Stimulated activated effector memory CD8-positive, alpha-beta T cell treated with anti-CD3 and anti-CD28 coated beads, Interleukin-12 subunit alpha, Interleukin-12 subunit beta, amount 100 ng/mL, for 72 hours (primary cell): ENCODE results near the gene ATP5PO.

Source experiments
- ATAC-seq: fragments of 150-1000 bp; cut with Tn5 transposase; 2 replicates; pipeline ENCODE4 v1.10.0; 2021
- DNase-seq, 2 donors: peaks; one replicate each; pipeline ENCODE4 v3.0.0; 2021 to 2022; ENCODE audit warnings: low spot score in 2 of 2
- H3K27ac Mint-ChIP-seq: one replicate; pipeline ENCODE4 v1.8.0; 2022; ENCODE audit warnings: mild to moderate bottlenecking, mixed read lengths
- H3K36me3 Mint-ChIP-seq: one replicate; pipeline ENCODE4 v1.8.0; 2022; ENCODE audit warnings: mild to moderate bottlenecking, mixed read lengths
- H3K4me1 Mint-ChIP-seq: one replicate; pipeline ENCODE4 v1.8.0; 2022; ENCODE audit warnings: mixed read lengths
- H3K4me3 Mint-ChIP-seq: one replicate; pipeline ENCODE4 v1.8.0; 2022; ENCODE audit warnings: mild to moderate bottlenecking, mixed read lengths
- H3K9me3 Mint-ChIP-seq: one replicate; pipeline ENCODE4 v1.8.0; 2022; ENCODE audit warnings: mixed read lengths

The ATP5PO gene, protein sequence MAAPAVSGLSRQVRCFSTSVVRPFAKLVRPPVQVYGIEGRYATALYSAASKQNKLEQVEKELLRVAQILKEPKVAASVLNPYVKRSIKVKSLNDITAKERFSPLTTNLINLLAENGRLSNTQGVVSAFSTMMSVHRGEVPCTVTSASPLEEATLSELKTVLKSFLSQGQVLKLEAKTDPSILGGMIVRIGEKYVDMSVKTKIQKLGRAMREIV

DNA sequence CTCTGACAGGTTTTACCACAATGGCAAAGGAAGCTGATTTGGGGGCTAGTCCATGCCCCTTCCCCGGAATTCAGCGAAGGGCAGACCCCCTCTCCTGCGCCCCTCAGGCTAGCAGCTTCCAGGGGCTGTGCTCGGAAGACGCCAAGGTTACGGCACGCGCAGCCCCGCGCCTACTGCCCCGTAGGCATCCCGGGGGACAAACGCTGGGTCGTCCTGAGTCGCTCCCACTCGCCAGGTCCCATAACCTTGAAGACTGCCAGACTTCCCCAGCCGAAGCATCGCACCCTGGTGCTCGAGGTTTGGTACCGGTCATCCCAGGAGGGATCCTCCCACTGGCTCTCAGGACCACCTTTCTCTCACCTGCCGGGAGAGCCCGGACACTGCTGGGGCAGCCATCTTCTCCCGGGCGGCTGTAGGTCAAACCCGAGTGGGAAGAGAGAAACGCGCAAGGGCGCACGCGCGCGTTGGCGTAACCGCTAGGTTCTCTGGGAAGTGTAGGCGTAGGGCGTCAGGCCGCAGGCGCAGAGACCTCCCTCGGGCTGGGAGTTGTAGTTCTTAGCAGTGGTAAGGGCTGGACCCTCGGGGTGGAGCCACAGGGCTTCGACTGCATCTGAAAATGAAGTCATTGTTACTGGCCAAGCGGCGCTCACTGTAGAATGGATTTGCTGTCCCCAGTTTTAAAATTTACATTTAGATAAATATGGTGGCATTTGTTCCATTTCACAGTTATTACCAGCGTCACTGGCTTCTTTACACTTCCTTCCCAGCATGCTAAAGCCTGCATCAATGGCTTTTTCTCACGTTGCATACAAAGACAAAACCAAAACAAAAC, at the start of gene ATP5PO:
Gene ATP5PO (minus strand): TSS at position 437 of the 832 bp plus-strand sequence. CDS start 41 bp downstream, at position 396.
- Mint-ChIP-seq H3K9me3 (no peaks in the 10 kb centered on the region), H3K4me1 (peaks cover 37% of the 10 kb centered on the region), H3K27ac (peak within 1 kb of the TSS; percentile 99), H3K4me3 (peak within 1 kb of the TSS; percentile 99), H3K36me3 (peaks cover 55% of the 10 kb centered on the region)
- ATAC-seq (peak; percentile 99), DNase-seq (peak; percentile 94 to 99)

DNA sequence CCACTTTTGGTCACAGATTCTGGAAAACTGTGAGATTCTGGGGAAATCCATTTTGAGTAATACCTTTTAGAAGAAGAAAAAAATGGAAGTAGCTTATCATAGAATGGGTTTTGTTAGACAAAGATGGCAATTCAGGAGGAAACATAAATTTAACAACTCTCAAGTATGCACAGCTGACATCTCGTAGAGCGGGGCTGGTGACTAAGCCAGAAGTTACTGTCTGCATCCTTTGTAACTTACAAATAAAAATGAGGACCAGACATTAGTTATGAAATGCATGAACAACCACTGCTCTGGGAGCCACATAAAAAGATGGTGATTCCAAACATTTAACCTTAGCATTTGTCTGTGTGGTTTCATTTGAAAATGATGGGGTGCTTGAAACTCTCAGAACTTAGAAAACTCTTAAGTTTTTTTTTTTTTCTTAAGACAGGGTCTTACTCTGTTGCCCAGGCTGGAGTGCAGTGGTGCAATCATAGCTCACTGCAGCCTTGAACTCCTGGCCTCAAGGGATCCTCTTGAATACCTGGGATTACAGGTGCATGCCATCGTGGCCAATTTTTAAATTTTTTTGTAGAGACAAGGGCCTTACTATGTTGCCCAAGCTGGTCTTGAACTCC, 49.2 kb upstream of the ATP5PO start:
- H3K27ac Mint-ChIP-seq, result no peak overlapping the region
- H3K36me3 Mint-ChIP-seq, result peaks cover 18% of the 10 kb centered on the region
- H3K4me3 Mint-ChIP-seq, result no peak overlapping the region
- peaks cover 3% of the 10 kb centered on the region for H3K9me3 Mint-ChIP-seq
- ATAC-seq (no peak), DNase-seq (no peak)
- H3K4me1 Mint-ChIP-seq, result peaks cover 45% of the 10 kb centered on the region

DNA sequence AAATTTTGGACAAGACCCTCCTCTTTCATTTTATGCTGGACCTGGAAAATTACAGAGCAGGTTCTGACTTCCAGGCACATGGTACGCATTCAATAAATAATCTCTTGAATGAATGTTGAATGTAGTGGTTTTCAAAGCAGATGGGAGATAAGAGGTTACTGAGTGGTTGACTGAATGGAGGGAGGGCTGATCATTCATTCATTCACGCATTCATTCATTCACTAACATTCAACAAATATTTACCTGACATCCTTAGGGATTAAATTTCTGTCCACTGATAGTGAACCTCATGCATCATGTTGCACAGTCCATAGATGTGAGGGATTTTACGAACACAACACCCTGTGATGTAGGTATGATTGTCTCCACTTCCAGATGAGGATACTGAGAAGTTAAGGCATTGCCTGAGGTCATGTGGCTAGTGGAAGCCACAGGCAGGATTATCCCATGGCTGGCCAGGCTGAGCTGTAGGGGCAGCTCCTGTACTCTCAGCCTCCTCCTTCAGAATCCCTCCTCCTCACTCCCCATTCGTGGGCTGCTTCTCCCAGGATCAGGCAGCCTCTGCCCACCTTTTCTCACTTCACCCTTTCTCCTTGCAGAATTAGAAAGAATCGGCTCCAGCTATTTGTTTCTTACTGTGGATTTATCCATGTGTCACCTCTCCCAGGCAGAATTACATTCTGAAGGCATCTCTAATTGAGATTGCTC, 48.4 kb upstream of the ATP5PO start:
- H3K27ac Mint-ChIP-seq, result peak overlapping the region; percentile 13
- DNase-seq (no peak), ATAC-seq (no peak)
- H3K4me3 Mint-ChIP-seq, result no peak overlapping the region
- peaks cover 14% of the 10 kb centered on the region for H3K36me3 Mint-ChIP-seq
- peaks cover 43% of the 10 kb centered on the region for H3K4me1 Mint-ChIP-seq
- H3K9me3 Mint-ChIP-seq, result peaks cover 9% of the 10 kb centered on the region

DNA sequence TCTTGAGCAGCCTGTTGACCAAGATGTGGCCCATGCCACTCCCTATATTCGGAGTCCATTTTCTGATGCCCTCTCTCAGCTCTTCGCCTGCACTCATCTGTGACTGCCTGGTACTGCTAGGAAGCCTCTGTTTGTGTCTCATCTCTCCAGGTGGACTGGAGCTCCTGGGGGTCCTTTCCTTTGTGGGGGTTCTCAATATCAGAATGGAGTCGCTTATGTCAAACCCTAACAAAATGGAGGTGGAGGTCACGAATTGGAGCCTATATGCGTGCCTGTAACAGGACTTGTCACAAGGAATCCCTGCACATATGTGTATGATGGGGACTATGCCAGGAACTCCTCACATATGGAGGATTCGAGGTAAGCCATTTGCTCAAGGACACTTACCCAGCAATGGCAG, 46.7 kb upstream of the ATP5PO start:
- Mint-ChIP-seq H3K4me3 (no peak overlapping the region), H3K27ac (peak overlapping the region; percentile 20), H3K4me1 (peaks cover 40% of the 10 kb centered on the region), H3K36me3 (peaks cover 3% of the 10 kb centered on the region), H3K9me3 (peaks cover 12% of the 10 kb centered on the region)
- DNase-seq (no peak), ATAC-seq (no peak)

DNA sequence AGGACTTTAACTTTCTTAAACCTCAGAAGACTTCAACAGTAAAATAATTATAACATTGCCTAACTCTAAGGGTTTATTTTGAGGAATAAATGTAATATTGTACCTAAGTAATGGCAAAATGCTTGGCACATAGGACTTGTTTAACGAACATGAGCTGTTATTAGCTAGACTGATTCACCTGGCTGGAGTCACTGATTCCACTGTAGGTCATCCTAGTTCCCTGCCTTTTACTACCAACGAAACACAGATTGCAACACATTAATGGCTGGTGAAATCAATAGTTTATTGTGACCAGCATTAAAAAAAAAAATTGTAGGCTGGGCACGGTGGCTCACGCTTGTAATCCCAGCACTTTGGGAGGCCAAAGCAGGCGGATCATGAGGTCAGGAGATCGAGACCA, 45.5 kb upstream of the ATP5PO start:
- no peaks in the 10 kb centered on the region for H3K36me3 Mint-ChIP-seq
- H3K4me1 Mint-ChIP-seq, result peaks cover 42% of the 10 kb centered on the region
- no peak overlapping the region for H3K27ac Mint-ChIP-seq
- H3K9me3 Mint-ChIP-seq, result peaks cover 12% of the 10 kb centered on the region
- ATAC-seq (no peak), DNase-seq (no peak)
- H3K4me3 Mint-ChIP-seq, result no peak overlapping the region

DNA sequence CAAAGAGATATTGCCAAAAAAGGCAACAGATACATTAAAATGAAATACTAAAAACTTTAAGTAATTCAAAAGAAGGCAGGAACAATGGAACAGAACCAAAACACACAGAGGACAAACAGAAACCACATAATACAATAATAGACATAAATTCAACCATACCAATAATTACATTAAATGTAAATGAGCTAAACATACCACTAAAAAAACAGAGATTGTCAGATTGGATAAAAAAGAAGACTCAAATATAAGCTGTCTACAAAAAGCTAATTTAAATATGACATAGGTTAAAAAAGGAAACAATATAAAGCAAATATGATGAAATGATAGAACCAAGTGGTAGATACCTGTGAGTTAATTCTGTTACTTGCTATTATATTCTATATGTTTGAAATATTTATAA, 44.1 kb upstream of the ATP5PO start:
- no peak for ATAC-seq
- DNase-seq, result no peak
- no peaks in the 10 kb centered on the region for H3K36me3 Mint-ChIP-seq
- H3K9me3 Mint-ChIP-seq, result peaks cover 15% of the 10 kb centered on the region
- no peak overlapping the region for H3K4me3 Mint-ChIP-seq
- peaks cover 54% of the 10 kb centered on the region for H3K4me1 Mint-ChIP-seq
- H3K27ac Mint-ChIP-seq, result peak overlapping the region; percentile 71

DNA sequence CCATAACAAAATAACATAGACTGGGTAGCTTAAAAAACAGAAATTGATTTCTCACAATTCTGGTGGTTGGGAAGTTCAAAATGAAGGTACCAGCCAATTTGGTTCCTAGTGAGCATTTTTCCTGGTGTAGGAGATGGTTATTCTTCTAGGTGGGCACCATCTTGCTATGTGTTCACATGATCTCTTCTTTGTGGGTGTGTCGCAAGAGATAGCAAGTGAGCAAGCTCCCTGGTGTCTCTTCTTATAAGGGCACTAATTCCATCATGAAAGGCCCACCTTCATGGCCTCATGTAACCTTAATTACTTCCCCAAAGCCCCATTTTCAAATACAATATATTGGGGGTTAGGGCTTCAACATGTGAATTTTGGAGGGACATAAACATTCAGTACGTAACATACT, 38.8 kb upstream of the ATP5PO start:
- Mint-ChIP-seq H3K4me1 (peaks cover 50% of the 10 kb centered on the region), H3K27ac (no peak overlapping the region), H3K4me3 (no peak overlapping the region), H3K9me3 (peaks cover 8% of the 10 kb centered on the region), H3K36me3 (peaks cover 39% of the 10 kb centered on the region)
- ATAC-seq, result no peak
- no peak for DNase-seq

DNA sequence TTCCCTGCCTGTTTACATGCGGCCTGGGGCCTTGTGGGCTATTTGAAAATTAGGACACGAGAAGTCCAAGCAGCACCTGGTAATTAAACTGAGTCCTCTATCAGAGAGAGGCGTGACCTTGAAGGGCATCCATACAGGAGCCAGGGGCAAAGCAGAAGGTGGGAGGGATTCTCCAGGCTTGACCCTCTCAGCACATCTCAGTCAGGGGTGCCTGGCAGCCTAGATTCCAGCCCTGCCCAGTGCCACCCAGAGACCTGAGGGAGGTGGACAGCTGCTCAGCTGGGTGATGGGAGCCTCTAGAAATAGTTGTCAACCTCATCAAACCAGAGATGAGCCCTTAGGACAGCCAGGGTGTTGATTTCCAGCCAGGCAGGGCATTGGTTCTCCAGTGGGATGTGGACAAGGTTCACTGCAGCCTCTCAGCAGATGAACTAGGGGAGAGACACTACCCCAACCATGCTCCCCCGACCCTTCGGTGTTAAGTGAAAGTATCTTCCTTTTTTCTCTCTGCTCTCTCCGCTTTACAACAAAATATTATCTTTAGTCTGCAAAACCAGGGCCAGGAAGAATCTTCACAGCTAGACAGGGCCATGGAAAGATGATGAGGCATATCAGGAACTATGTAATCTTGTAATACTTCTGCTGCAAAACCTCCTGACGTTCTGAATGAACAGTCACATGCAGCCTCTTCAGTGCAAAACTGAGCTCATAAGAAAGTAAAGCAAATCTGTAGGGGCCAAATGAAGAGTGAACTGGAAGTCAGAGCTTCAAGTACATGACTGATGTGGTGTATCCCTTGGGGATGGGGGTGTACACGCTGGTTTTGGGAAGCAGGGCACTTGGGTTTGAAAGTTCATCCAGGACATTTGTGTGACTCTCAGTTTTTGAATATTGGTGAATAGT, 35.9 kb upstream of the ATP5PO start:
- Mint-ChIP-seq H3K4me1 (peaks cover 74% of the 10 kb centered on the region), H3K4me3 (peak overlapping the region; percentile 77), H3K9me3 (peaks cover 3% of the 10 kb centered on the region), H3K27ac (peak overlapping the region; percentile 99), H3K36me3 (peaks cover 62% of the 10 kb centered on the region)
- DNase-seq (peak in 1 of 2 donors; percentile 67), ATAC-seq (no peak)

DNA sequence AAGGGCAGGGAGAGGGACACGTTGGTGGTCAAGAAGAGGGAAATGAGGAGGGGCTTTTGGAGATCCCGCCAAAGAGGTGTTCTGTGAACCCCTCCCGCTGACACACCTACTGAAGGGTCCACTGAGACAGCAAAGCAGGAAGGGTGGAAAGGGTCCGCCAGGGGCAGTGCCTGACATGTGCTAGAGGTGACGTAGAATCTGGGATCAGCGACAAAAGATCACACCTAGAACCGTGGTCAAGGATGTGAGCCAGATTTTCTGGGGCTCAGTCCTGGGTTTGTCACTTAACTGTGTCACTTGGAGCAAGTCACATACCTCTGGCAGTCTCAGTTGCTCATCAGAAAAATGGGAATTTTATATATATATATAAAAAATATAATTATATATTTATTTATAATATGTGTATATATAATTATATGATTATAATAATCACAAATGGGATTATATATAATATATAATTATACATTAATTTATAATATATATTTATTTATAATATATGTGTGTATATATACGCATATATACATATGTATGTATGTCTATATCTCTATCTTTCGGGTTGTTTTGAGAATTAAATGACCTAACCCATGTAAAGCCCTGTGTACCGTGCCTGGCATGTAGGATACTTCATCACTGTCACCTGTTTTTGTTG, 35.0 kb upstream of the ATP5PO start:
- no peak for DNase-seq
- Mint-ChIP-seq H3K27ac (peak overlapping the region; percentile 99), H3K4me1 (peaks cover 71% of the 10 kb centered on the region), H3K36me3 (peaks cover 62% of the 10 kb centered on the region), H3K9me3 (peaks cover 3% of the 10 kb centered on the region), H3K4me3 (peak overlapping the region; percentile 77)
- ATAC-seq, result no peak

DNA sequence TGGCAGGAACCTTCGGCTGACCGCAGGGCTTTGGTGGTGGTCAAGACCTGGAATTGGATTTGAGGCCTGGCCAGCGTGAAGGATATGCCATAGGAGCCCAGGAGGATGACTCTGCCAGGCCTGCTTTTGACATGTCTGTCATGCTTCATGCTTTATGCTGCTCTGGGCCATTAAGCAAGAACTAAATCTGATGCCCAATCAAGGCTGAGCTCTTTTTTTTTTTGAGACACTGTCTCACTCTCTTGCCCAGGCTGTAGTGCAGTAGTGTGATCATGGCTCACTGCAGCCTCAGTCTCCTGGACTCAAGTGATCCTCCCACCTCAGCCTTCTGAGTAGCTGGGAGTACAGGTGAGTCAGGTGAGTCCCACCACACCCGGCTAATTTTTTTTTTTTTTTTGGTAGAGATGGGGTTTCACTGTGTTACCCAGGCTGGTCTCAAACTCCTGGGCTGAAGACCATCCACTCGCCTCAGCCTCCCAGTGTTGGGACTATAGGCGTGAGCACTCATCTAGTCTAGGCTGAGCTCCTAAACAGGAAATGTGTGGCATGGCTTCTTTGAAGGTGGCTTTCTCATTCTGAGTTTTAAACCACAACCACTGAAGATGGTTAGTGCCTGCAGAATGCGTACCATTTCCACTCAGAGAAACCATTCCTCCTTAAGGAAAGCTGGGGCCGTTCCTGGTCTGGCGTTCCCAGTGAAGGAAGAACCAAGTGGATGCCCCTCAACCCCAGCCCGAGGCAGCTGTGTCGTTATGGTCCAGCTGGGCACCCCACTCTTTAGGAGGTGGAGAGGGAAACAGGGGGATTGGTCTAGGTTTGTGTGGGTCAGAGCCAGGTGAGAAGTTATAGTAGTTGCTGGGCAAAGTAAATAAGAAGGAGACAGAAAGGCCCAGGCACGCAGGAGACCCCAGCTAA, 34.2 kb upstream of the ATP5PO start:
- peak overlapping the region; percentile 99 for H3K27ac Mint-ChIP-seq
- H3K4me1 Mint-ChIP-seq, result peaks cover 68% of the 10 kb centered on the region
- peak overlapping the region; percentile 77 for H3K4me3 Mint-ChIP-seq
- ATAC-seq (peak; percentile 75), DNase-seq (peak; percentile 45 to 85)
- H3K9me3 Mint-ChIP-seq, result peaks cover under 1% of the 10 kb centered on the region
- H3K36me3 Mint-ChIP-seq, result peaks cover 62% of the 10 kb centered on the region

DNA sequence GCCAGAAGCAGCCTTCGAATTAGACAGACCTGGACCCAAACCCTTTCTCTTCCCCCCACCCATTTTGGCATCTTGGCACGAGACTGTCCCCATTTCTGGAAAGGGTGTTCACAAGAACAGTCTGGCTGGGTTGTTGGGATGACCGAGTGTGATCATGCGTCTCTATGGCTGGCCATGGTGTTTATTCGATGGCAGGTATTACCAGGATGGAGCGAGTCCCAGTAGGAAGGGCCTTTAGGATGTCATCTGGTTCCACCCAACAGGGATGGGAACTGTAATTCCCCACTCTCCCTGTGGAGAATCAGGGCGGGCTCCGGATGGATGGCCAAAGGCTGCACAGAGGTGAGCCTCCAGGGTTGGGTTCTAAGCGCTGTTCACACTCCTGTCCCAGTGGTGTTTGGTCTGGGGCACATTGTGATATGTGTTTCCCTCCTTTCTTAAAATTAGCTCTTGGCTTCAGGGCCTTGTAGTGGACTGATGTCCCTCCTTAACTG, 33.4 kb upstream of the ATP5PO start:
- Mint-ChIP-seq H3K4me3 (peak overlapping the region; percentile 77), H3K9me3 (peaks cover 2% of the 10 kb centered on the region), H3K27ac (peak overlapping the region; percentile 99), H3K36me3 (peaks cover 64% of the 10 kb centered on the region), H3K4me1 (peaks cover 74% of the 10 kb centered on the region)
- ATAC-seq, result no peak
- DNase-seq, result no peak

DNA sequence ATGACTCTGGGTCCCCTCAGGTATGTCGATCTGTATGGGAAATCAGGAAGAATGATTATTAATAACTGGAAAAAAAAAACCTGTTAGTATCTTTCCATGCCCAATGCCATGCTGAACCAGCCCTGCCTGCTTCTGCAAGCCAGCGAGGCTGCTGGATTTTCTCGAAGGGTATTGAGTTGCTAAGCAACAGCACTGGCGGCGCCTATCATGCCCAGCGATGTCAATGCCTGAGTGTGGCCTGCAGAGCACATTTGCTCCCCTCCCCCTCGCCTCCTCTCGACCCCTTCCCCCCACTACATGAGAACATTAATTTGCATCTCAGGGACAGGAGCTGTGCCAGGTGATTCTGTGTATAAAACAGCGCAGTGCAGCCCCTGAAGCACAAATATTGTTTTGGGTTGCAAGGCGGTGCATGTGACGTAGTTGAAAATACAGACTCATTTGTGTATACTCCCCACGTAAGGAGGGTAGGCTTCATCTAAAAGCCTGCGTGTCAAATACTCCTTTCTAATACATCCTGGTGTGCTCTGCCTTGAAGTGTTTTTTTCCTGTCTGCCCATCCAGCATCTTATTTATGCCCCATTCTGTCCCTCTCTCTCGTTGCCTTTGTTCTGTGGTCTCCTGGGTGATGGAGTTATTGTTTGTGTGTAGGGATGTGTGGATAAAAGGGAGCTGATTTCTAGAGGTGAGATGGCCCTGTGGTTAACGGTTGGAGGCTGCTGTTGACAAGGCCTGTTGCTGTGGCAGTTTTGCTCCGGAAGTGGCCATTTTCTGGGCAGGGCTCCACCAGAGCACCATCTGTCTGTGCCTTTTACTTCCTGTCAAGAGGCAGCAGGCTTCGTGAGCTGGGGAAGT, 32.7 kb upstream of the ATP5PO start:
- Mint-ChIP-seq H3K27ac (peak overlapping the region; percentile 99), H3K4me3 (peak overlapping the region; percentile 77), H3K9me3 (peaks cover 2% of the 10 kb centered on the region), H3K36me3 (peaks cover 62% of the 10 kb centered on the region), H3K4me1 (peaks cover 74% of the 10 kb centered on the region)
- ATAC-seq, result peak; percentile 73
- peak; percentile 61 to 92 for DNase-seq
